Thyroid gland (tissue), 4 donors: ENCODE data around the gene NCLN.
"Not testable (repeated sequence)": the region's sequence is repeated elsewhere in the genome, so short reads cannot be mapped to it uniquely, and the experiment has no call there.

Source experiments
- CTCF ChIP-seq, 6 experiments: fragments of 200-600 bp in 3 of 6; fragments of 450-650 bp in 3 of 6; sonication (generic) in 3 of 6; IDR thresholded peaks; one replicate each; pipeline ENCODE4 v1.5.1; 2016 to 2019; ENCODE audit warnings: antibody characterized with exemption in 6 of 6, mild to moderate bottlenecking in 2 of 6, inconsistent platforms in 1 of 6, moderate library complexity in 1 of 6
- POLR2A ChIP-seq, 2 donors: fragments of 450-650 bp; IDR thresholded peaks; one replicate each; pipeline ENCODE4 v1.6.1; 2017; ENCODE audit warnings: antibody characterized with exemption in 2 of 2, mild to moderate bottlenecking in 2 of 2, moderate library complexity in 1 of 2

- not testable (repeated sequence) for TF ChIP-seq CTCF, POLR2A (IDR thresholded peaks at IDR 0.05)
Measured at GRCh38 chr19:3235604-3236003, 49.9 kb downstream of the NCLN start.
